Brain pericyte (primary cell): ENCODE results near the gene SH3GL2.
"Not testable (repeated sequence)": the region's sequence is repeated elsewhere in the genome, so short reads cannot be mapped to it uniquely, and the experiment has no call there.

Experiments used
- DNase-seq: peaks from one replicate; pipeline ENCODE4 v3.0.0-alpha.2; 2012; ENCODE audit warnings: low read depth, low spot score

SH3GL2 gene

DNA sequence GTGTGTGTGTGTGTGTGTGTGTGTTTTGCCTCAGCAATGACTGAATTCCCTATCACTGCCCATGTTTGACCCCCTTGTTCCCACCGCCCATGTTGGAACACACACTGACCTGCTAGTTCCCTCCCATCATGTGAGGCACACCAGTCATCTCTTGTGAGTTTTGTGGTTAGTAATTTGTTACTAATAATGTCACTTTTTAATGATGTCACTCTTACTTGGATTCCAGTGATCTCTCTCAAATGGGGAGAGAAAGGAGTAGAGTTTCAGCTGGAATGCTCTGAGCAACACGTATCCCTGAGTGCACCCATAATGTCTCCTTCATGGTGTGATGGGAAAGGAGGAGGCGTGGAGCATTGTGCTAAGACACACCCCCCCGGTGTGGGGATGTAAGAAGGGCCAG lies 172.6 kb downstream of the SH3GL2 start:
- DNase-seq, result no peak

DNA sequence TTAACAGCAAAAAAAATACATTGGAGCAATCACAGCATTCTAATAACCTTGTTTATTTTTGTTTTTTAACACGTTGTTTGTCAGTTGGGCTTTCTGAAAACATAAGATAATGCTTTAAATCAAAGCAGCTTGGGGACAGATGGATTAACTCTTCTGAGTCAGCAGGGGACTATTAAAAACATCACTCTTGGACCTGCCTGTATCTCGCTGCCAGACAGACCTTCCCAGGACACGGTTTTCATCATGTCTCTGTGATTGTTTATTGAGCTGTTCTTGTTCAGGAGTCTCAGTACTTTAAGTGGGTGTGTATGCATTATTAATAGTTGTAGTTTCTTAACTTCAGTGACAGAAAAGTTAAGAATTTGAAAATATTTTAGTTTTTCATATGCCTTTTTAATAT lies 173.2 kb downstream of the SH3GL2 start:
- no peak for DNase-seq

DNA sequence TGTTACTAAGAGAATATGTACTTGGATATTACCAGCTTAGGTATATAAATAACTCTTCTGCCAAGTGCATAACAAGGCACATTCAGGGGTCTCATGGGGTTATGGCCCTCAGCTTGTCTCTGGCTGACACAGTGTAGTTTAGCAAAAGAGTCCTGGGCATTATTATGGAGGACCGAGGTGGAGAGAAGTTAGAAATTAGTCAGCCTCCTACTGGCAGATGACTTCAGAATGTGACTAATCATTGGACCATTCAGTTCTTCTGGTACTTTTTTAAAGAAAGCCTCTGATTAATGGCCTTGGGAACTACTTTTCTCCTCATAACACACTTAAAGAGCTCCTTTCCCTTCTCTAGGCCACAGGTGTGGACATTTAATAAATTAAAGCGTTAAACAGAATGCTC lies 178.9 kb downstream of the SH3GL2 start:
- no peak for DNase-seq

DNA sequence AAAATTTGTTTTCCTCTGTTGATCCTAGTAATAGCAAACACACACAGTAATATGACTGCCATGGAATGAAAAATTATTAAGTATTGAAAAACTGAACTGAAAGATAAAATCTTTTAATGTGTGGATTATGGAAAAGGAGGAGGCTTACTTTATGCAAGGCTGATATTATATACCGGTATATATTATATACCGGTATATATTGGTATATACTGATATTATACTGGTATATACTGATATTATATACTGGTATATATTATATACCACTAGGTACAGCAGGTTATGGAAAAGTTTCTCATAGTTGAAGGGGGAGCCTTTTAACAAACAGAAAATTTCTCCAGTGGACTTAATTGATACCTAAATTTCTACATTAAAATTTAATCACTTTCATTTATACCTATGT lies 181.4 kb downstream of the SH3GL2 start:
- no peak for DNase-seq

DNA sequence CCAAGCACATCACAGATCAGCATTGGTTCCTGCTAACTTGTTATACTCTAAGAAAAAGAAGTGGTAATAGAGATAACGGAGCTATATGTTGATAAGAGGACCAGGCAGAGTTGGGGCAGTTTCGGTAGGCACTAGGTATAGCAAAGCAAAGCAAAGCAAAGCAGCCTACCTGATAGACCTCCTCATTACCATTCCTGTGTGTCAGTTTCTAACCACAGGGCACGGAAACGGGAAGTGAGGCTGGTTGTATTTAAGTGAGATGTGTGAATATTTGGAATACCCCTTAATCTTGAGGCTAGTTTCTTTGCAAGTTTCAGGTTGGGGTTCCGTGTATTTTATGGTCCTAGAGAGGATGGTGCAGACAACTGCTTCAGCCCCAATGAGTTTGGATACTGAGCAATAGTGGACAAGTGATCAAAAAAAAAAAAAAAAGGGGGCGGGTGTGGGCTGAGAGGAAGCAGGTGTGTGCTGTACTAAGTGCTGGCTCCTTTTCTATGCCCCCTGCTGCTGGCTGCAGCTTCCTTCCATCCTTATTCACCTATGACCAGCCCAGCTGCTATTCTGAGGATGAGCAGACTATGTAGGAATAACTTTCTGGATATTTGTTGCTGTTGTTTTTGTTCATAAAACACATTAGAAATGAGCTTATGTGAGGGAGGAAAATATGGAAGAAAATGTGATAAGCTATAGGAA lies 183.3 kb downstream of the SH3GL2 start:
- no peak for DNase-seq

DNA sequence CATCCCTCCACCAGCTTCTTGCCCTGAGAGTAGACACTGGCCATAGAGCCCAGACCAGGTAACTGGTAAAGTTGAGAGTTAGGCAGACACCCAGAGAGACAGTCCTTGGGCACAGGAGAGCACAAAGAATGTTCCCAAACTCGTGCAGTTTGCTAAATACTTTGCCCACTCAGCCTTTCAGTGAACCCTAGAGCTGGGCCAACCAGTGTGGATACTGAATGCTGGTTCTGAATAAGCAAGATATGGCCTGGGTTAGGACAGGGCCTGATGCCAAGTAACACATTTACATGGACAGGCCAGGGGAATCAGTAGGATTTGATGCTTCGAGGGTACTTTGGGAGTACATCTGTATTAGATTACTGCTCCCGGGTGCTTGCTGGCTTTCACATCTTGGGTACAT lies 185.4 kb downstream of the SH3GL2 start:
- no peak for DNase-seq

DNA sequence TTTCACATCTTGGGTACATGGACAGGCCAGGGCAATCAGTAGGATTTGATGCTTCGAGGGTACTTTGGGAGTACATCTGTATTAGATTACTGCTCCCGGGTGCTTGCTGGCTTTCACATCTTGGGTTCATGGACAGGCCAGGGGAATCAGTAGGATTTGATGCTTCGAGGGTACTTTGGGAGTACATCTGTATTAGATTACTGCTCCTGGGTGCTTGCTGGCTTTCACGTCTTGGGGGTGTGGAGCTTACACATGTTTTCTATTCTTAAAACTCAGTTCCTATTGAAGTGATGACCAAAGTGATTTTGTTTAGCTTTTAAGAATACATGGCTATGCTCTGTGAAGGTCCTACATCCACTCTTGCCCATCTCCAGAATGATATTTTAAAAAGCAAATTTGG lies 186.3 kb downstream of the SH3GL2 start:
- not testable (repeated sequence) for DNase-seq

DNA sequence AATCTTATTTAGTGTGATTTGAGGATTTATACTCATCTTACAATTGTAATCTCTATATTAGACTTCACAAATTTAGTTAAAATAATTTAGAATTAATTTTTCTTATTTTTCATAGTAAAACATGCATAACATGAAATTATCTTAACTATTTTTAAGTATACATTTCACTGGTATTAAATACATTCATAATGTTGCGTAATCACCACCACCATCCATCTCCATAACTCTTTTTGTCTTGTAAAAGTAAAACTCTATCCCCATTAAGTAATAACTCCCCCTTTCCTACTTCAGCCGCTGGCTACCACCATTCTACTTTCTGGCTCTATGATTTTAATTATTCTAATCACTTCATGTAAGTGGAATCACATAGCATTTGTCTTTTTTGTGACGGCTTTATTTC lies 193.4 kb downstream of the SH3GL2 start:
- no peak for DNase-seq

DNA sequence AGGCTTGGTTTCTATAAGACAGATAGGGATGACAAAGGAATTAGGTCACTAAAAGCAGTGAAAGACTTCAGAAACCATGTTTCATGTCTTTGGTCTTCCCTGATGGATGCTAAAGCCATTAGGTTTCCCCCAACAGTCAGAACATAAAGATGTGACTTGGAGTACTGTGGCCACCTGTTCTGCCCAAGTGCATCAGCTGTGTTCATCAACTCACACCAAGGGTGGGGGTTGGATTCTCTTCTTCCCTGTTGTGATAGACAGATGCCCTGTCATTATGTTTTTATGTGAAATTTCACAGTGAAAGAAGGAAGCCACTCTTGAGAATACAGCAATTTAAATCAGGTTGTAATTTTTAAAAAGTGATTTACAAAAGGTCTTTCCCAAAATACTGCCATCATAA lies 196.8 kb downstream of the SH3GL2 start:
- DNase-seq, result no peak

DNA sequence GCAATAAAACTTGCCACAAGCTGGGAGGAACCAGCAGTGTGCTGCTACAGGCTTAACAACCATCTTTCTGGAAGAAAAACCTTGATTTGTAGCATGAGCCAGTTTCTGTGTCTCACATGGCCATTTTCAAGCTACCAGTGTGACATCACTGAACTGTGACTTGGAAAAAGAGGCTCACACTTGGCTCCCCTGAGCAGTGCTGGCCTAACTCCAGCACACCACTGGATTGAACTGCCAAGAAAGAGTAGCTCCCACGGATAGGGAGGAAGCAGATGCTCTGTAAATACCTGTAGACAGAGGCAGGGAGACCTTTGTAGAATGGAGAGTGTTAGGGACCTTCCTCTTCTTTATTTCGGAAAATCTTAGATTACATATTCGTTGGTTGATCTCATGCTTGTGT lies 197.9 kb downstream of the SH3GL2 start:
- no peak for DNase-seq

DNA sequence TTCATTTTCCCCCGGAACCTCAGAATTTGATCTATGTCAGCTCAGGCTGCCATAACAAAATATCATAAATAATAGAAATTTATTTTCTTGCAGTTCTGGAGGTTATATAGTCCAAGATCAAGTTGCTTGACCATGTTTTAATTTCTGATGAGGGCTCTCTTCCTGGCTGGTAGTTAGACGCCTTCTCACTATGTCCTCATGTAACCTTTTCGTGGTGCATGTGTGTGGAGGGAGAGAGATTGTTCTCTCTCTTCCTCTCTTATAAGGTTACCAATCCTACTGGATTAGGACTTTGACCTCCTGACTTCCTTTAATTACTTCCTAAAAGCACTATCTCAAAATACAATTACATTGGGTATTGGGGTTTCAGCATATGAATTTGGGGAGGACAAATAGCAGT lies 198.6 kb downstream of the SH3GL2 start:
- no peak for DNase-seq

DNA sequence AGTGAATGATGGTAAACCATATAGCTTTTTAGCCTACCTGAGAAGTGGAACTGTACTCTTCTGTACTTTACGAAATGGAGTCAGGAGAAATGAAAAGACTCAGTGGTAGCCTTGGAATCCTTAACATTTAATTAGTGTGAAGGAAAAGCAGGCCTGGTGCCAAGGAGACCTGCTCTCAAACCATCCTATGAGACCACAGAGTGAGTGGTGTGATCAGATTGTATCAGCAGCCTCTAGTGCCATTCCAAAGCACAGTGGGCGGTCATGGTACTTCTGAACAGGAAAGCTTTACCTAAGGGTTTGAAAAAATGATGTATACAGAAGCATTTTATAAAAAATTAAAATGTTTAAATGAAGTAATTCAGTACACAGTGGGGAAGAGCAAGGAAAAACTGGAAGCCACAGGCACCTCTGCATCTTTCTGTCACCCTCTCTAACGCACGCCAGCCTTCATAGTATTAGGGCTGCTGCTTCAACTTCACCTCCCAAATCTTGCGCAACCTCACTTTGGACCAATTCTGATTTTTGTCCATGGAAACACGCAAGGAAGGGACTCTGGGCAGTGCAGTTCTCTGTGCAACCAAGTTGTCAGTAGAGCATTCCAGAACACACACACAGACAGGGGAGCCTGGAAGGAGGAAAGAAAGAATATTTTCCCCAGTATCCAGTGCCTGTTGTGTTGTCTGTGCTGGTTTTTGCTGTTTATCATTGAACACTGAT lies 203.7 kb downstream of the SH3GL2 start:
- DNase-seq, result no peak

DNA sequence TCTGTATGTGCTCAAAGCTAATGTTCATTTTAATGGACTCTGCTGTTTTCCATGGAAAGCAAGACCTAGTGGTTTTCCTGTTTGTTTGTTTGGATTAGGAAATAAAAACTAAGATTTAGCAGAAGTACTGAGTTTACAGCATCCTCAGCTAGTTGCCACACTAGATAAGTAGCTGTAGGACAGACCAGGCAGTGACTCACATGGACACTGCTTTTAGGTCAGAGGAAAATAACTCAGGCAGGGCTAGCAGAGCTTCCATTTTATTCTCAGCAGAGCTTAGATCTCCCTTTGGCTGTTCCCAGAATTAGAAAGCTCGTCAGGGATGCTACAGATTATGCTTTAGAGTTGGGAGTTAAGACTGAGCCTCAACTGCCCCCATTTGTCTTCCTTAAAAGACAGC lies 204.4 kb downstream of the SH3GL2 start:
- no peak for DNase-seq

DNA sequence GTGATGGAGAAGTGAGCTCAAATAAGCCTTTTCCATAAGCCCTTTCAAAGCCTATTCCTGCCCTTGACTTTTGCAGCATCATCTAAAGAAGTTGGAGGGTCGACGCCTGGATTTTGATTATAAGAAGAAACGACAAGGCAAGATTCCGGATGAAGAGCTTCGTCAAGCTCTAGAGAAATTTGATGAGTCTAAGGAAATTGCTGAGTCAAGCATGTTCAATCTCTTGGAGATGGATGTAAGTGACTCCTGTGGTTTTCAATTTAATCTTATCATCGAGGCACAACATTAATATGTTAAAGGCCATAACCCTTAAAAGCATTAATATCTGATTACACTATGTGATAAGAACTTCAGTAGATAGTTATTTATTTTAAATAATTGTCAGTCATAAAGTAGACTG lies 210.4 kb downstream of the SH3GL2 start:
- no peak for DNase-seq

DNA sequence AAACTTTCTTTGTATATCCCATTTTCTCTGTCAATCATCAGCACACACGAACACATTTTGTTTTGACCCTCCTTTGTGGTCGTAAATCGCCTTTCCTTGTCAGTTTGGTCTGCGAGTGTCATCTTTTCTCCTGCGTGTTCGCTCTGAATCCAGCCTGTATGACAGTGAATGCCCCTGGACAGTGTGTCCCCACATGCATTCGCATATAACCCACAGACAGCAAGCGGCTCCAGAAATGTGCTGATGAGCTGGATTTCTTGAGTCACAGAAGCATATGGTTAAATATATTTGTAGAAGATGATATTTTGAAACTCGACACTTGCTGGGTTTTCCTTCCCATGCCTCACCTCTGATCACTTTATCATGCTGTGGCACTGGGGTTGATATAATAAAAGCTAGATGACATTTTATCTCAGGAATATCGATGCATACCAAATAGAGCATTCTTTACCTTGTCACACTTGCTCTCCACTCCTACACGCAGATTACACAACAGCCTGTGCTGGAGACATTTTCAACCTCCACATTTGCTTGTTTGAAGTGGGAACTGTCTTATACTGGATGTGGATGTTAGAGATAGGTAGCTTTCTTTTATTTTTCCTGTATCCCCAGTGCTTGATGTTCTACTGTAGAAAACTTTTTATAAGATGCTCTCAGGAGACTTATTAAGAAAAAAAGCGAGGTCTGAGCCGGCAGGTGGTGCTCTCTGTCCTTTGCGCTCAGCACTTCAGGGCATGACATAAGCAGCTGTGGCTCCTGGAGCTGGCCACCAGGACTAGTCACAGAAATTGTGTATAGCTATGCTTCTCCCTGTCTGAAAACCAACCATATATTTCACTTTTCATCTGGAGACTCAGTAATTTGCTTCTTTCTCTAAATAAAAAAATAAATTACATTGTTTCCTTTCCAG lies 215.1 kb downstream of the SH3GL2 start:
- no peak for DNase-seq

DNA sequence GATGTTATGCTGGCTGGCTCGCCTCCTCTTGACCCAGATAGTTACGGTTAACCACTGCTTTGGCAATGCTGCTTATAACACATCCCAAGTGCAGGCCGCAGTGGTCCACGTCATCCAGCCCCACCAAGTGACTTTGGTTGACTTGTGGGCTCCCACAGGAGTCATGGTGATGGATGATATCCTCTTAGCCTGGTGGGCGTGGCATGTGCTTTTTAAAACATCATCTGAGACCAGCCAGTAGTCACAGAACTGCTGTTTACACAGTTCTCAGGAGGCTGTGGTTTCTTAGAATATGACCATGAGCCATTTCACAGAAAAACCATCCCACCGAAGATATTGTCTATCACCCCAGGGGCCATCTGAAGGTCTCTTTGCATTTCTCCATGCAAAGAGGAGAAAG lies 216.9 kb downstream of the SH3GL2 start:
- no peak for DNase-seq

DNA sequence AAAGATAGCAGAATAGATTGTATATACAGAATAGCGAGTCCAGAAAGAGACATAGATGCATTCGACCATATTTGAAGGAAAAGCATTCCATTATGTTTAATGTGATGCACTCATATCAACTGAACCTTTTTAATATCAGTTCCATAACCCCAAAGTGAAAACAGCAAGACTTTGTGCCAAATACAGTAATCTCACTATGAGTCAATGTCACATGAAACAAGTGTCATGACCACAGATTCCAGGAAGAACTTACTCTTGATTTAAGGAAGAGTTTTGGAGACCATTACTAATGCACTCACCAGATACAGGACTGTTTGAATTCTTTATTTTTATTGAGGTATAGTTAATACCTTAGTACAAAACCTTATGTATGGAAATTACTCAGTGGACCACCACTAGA lies 220.5 kb downstream of the SH3GL2 start:
- no peak for DNase-seq

DNA sequence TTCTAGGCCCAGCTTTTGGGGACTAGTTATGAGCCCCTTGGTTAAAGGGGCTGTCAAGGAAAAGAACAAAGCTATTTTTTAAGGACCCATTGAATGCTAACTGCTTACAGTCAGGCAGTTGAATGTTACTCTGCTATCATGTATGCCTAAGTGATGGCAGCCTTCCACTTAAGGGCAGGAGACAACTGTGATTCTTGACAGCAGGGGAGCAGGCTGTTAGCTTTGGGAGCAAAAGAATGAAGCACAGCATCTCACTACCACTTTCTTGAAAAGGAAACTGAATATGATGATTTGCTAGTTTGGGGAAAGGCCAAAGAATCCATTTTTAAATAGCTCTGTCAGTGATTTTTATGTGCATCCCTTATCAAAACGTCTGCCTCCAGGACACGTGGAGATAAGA lies 221.6 kb downstream of the SH3GL2 start:
- DNase-seq, result no peak

DNA sequence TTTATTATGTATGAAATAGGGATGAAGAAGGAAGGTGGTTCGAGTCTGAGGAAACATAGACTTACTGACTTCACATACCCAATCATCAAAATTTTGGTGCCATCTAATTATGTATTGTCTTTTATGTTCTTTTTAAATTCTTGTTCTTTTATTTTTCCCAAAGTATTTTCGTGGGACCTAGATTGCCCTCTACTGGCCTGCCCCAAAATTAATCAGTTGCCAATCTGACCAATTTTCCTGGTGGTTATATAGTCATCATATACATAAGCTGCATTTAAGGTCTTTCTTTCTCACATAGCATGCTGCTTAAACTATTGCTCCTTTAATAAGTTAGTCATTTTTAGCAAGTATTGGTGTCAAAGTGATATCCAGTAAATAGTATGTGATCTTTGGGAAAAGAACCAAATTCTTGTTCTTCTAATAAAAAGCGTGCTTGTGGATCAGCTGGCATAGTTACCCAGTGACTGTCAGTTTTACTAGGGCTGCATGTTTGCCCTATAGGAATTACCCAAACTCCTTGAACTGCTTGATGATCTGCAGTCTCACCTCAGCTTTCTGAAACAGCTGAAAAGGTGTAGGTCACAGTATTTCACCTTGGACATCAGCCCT lies 223.5 kb downstream of the SH3GL2 start:
- DNase-seq, result no peak

DNA sequence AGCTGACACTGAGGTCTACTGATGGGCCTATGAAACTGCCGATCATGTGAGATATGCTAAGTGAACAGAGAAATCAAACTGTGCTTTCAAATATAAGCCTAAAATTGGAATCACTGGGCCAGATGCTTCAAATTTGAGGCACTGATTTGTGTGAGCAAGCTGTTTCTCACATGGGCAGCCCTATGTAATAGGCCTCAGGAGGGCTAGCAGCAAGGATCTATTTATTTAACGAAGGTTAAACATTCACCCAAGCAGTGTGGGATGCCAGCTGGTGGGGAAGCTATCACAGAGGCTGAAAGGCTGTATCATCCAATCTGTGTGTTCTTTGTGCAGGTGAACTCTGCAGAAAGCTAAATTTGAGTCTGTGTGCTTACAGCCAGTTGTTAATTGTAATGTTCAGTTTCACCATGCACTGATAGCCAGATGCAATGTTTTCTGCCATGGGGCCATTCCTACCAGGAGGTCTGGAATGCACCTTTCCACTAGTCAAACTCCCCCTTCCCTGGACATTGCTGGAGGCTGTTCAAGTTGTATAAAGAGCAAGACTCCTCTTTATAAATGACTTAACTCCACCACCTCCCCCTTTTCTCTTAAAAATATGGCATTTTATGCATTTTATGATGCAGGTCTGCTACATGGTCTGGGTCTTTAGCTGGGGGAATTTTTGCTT lies 228.9 kb downstream of the SH3GL2 start:
- DNase-seq, result no peak

DNA sequence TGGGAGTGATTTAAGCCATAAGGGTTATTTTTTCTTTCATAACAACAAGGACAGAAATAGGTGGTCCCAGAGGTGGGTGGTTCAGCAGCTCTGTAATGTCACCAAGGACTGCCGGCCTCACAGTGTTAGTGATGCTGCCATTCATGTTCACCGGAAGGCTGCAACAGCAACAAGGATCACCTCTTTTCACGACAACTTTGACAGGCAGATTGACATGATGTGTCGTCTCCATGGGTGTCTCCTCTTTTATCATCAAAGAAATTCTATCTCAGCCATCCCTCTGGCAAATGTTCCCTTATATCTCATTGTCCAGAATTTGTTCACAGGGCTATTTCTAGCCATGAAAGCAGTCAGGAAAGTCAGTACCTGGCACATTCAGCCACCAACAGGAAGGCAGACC lies 231.5 kb downstream of the SH3GL2 start:
- DNase-seq, result no peak
